ENCODE measurements around the gene SIRPB2. TPM values are rescaled to one million over a fixed set of nuclear protein-coding genes. Genes with fewer than 3 reads are reported as not detected.

SIRPB2 gene
- total and polyA plus RNA-seq, 10 of the 15 experiments (the other 5 are each of a cell fraction or from before 2014, with no cell fraction given) = not detected

- TF ChIP-seq, protein P1, sequence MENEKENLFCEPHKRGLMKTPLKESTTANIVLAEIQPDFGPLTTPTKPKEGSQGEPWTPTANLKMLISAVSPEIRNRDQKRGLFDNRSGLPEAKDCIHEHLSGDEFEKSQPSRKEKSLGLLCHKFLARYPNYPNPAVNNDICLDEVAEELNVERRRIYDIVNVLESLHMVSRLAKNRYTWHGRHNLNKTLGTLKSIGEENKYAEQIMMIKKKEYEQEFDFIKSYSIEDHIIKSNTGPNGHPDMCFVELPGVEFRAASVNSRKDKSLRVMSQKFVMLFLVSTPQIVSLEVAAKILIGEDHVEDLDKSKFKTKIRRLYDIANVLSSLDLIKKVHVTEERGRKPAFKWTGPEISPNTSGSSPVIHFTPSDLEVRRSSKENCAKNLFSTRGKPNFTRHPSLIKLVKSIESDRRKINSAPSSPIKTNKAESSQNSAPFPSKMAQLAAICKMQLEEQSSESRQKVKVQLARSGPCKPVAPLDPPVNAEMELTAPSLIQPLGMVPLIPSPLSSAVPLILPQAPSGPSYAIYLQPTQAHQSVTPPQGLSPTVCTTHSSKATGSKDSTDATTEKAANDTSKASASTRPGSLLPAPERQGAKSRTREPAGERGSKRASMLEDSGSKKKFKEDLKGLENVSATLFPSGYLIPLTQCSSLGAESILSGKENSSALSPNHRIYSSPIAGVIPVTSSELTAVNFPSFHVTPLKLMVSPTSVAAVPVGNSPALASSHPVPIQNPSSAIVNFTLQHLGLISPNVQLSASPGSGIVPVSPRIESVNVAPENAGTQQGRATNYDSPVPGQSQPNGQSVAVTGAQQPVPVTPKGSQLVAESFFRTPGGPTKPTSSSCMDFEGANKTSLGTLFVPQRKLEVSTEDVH (IDR thresholded peaks at IDR 0.05; ENCODE audit: low read depth, partially characterized antibody) = no peak
- peak; percentile 76 for TF ChIP-seq CREM (IDR thresholded peaks at IDR 0.05; ENCODE audit: low read depth)
- TF ChIP-seq MEF2A (IDR thresholded peaks at IDR 0.05; ENCODE audit: insufficient read depth, low read depth, low read length) = peak; percentile 70; the same call in 1 of the 2 replicates
- no peak for TF ChIP-seq ZBTB33 (IDR thresholded peaks at IDR 0.05)
- TF ChIP-seq TCF12 (IDR thresholded peaks at IDR 0.05; ENCODE audit: low read depth, low read length) = peak; percentile 94
- peak; percentile 27 for TF ChIP-seq MEF2B (IDR thresholded peaks at IDR 0.05; ENCODE audit: partially characterized antibody, poor library complexity, severe bottlenecking)
- 0 out of 2 replicates have a peak, but pooled peaks have one; percentile 7 for TF ChIP-seq BCL11A (IDR thresholded peaks at IDR 0.05; ENCODE audit: low read depth, low read length)
- peak; percentile 99 for TF ChIP-seq TAF1 (IDR thresholded peaks at IDR 0.05; ENCODE audit: borderline replicate concordance, low read depth, low read length)
- TF ChIP-seq SP1 (IDR thresholded peaks at IDR 0.05; ENCODE audit: low read depth, low read length) = peak; percentile 83
- TF ChIP-seq CHD2 (IDR thresholded peaks at IDR 0.05; ENCODE audit: borderline replicate concordance, low read depth, low read length) = no peak; the same call in 1 of the 2 replicates
- TF ChIP-seq, protein P2, sequence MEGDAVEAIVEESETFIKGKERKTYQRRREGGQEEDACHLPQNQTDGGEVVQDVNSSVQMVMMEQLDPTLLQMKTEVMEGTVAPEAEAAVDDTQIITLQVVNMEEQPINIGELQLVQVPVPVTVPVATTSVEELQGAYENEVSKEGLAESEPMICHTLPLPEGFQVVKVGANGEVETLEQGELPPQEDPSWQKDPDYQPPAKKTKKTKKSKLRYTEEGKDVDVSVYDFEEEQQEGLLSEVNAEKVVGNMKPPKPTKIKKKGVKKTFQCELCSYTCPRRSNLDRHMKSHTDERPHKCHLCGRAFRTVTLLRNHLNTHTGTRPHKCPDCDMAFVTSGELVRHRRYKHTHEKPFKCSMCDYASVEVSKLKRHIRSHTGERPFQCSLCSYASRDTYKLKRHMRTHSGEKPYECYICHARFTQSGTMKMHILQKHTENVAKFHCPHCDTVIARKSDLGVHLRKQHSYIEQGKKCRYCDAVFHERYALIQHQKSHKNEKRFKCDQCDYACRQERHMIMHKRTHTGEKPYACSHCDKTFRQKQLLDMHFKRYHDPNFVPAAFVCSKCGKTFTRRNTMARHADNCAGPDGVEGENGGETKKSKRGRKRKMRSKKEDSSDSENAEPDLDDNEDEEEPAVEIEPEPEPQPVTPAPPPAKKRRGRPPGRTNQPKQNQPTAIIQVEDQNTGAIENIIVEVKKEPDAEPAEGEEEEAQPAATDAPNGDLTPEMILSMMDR (IDR thresholded peaks at IDR 0.05 in 2 of 3, conservative IDR thresholded peaks at IDR 0.05 in 1 of 3; ENCODE audit: control insufficient read depth in 2 of 3, extremely low read depth in 1 of 3, insufficient read depth in 1 of 3, low read depth in 3 of 3, low read length in 3 of 3) = peak; percentile 84 to 98 (median 91)
- TF ChIP-seq ZNF24 (IDR thresholded peaks at IDR 0.05) = peak; percentile 91
- no peak for TF ChIP-seq USF2 (IDR thresholded peaks at IDR 0.05; ENCODE audit: borderline replicate concordance, low read depth, low read length)
- TF ChIP-seq, protein P3, sequence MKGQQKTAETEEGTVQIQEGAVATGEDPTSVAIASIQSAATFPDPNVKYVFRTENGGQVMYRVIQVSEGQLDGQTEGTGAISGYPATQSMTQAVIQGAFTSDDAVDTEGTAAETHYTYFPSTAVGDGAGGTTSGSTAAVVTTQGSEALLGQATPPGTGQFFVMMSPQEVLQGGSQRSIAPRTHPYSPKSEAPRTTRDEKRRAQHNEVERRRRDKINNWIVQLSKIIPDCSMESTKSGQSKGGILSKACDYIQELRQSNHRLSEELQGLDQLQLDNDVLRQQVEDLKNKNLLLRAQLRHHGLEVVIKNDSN (IDR thresholded peaks at IDR 0.05; ENCODE audit: borderline replicate concordance, extremely low read length, insufficient read depth, low read depth, low read length) = peak; percentile 21
- TF ChIP-seq ZNF384 (IDR thresholded peaks at IDR 0.05; ENCODE audit: borderline replicate concordance, low read depth, low read length) = no peak
- no peak for TF ChIP-seq FOS (IDR thresholded peaks at IDR 0.05; ENCODE audit: borderline replicate concordance, extremely low read depth, insufficient read length)
- TF ChIP-seq EP300 (IDR thresholded peaks at IDR 0.05; ENCODE audit: borderline replicate concordance in 1 of 2, control insufficient read depth in 1 of 2, low read depth in 2 of 2, low read length in 2 of 2) = no peak
- TF ChIP-seq NFIC (IDR thresholded peaks at IDR 0.05; ENCODE audit: low read depth, low read length) = no peak
Observed at GRCh38 chr20:1466211-1467081, 24.8 kb downstream of the SIRPB2 start, which contains the start of gene NSFL1C (continued).

Measured in GM12878 (cell line).